KMS-11 (cell line): ENCODE data around the gene ZNF577.

ENCODE experiments used
- H2AFZ ChIP-seq: fragments of 200-600 bp; sonication (generic); 2 replicates; pipeline ENCODE4 v1.6.1; 2016; ENCODE audit warnings: antibody characterized with exemption, mixed run types, low read depth
- H3K27ac ChIP-seq: fragments of 200-600 bp; sonication (generic); 2 replicates; pipeline ENCODE4 v1.6.1; 2016; ENCODE audit warnings: mild to moderate bottlenecking, mixed run types
- H3K27me3 ChIP-seq: fragments of 200-600 bp; sonication (generic); 2 replicates; pipeline ENCODE4 v1.6.1; 2017; ENCODE audit warnings: mild to moderate bottlenecking, low read depth, mixed run types, moderate library complexity; ENCODE audit not compliant: insufficient read depth
- H3K36me3 ChIP-seq: fragments of 200-600 bp; sonication (generic); 2 replicates; pipeline ENCODE4 v1.6.1; 2017; ENCODE audit warnings: mild to moderate bottlenecking, mixed run types; ENCODE audit not compliant: insufficient read depth
- H3K4me1 ChIP-seq: fragments of 200-600 bp; sonication (generic); 2 replicates; pipeline ENCODE4 v1.6.1; 2016; ENCODE audit warnings: mild to moderate bottlenecking, low read depth, mixed run types; ENCODE audit not compliant: poor library complexity, severe bottlenecking
- H3K4me2 ChIP-seq: fragments of 200-600 bp; sonication (generic); 2 replicates; pipeline ENCODE4 v1.7.0; 2016; ENCODE audit warnings: mild to moderate bottlenecking, mixed run types
- H3K4me3 ChIP-seq: fragments of 200-600 bp; sonication (generic); IDR thresholded peaks from 2 replicates; pipeline ENCODE4 v1.6.1; 2017; ENCODE audit warnings: low read depth, low read length, mixed read lengths; ENCODE audit not compliant: insufficient read depth
- H3K79me2 ChIP-seq: fragments of 200-600 bp; sonication (generic); 2 replicates; pipeline ENCODE4 v1.6.1; 2016; ENCODE audit warnings: low read depth, mixed run types; ENCODE audit not compliant: insufficient read depth
- H3K9ac ChIP-seq: fragments of 200-600 bp; sonication (generic); 2 replicates; pipeline ENCODE4 v1.6.1; 2016; ENCODE audit warnings: mild to moderate bottlenecking, mixed run types
- H4K20me1 ChIP-seq: fragments of 200-600 bp; sonication (generic); 2 replicates; pipeline ENCODE4 v1.6.1; 2016; ENCODE audit warnings: mild to moderate bottlenecking, mixed run types; ENCODE audit not compliant: insufficient read depth
- CTCF ChIP-seq: fragments of 200-600 bp; sonication (generic); conservative IDR thresholded peaks from 2 replicates; pipeline ENCODE4 v1.6.1; 2017; ENCODE audit warnings: low read depth, mild to moderate bottlenecking, antibody characterized with exemption, low read length, moderate library complexity, mixed read lengths

ZNF577 gene

GRCh38 chr19:51887522-51888498, at the start of gene ZNF577:
Gene ZNF577, minus strand, starts transcription at chr19:51887951. Its CDS starts 7,569 bp downstream, at chr19:51880382.
- TF ChIP-seq CTCF = no peak
- Histone ChIP-seq H3K4me1 (no peaks in the 10 kb centered on the region), H2AFZ (no peak within 1 kb of the TSS), H3K79me2 (no peaks in the 10 kb centered on the region), H3K9ac (no peak within 1 kb of the TSS), H3K36me3 (no peaks in the 10 kb centered on the region), H3K4me2 (no peak within 1 kb of the TSS), H3K27me3 (no peaks in the 10 kb centered on the region; the same call in 1 of the 2 replicates), H3K4me3 (no peak within 1 kb of the TSS), H3K27ac (no peak within 1 kb of the TSS), H4K20me1 (no peaks in the 10 kb centered on the region)

- Histone ChIP-seq H4K20me1 (no peaks in the 10 kb centered on the region), H3K27ac (no peak overlapping the region), H3K79me2 (no peaks in the 10 kb centered on the region), H3K36me3 (no peaks in the 10 kb centered on the region; the same call in 1 of the 2 replicates), H2AFZ (no peak overlapping the region), H3K27me3 (no peaks in the 10 kb centered on the region), H3K4me1 (no peaks in the 10 kb centered on the region), H3K4me2 (no peak overlapping the region), H3K4me3 (no peak overlapping the region), H3K9ac (no peak overlapping the region)
- TF ChIP-seq CTCF = no peak
These were observed 44.2 kb upstream of the ZNF577 start for GRCh38 chr19:51931921-51932320.

GRCh38 chr19:51927859-51928258, 40.1 kb upstream of the ZNF577 start:
- Histone ChIP-seq H3K27ac (no peak overlapping the region), H4K20me1 (no peaks in the 10 kb centered on the region), H3K79me2 (no peaks in the 10 kb centered on the region), H2AFZ (no peak overlapping the region), H3K36me3 (no peaks in the 10 kb centered on the region; the same call in 1 of the 2 replicates), H3K27me3 (no peaks in the 10 kb centered on the region), H3K4me3 (no peak overlapping the region), H3K4me2 (no peak overlapping the region), H3K9ac (no peak overlapping the region; the same call in 1 of the 2 replicates), H3K4me1 (no peaks in the 10 kb centered on the region)
- no peak for TF ChIP-seq CTCF

GRCh38 chr19:51926784-51927741, 39.3 kb upstream of the ZNF577 start, which contains the start of gene ZNF613:
Gene ZNF613, plus strand, starts transcription at chr19:51927472. Its CDS starts 8,749 bp downstream, at chr19:51936221.
- no peak within 1 kb of the TSS for H3K27ac ChIP-seq
- H4K20me1 ChIP-seq = no peaks in the 10 kb centered on the region
- H3K9ac ChIP-seq = peak within 1 kb of the TSS; percentile 2; the same call in 1 of the 2 replicates
- no peaks in the 10 kb centered on the region; the same call in 1 of the 2 replicates for H3K36me3 ChIP-seq
- H3K4me1 ChIP-seq = no peaks in the 10 kb centered on the region
- TF ChIP-seq CTCF = no peak
- peak within 1 kb of the TSS; percentile 43 for H2AFZ ChIP-seq
- H3K79me2 ChIP-seq = no peaks in the 10 kb centered on the region
- H3K27me3 ChIP-seq = no peaks in the 10 kb centered on the region
- H3K4me2 ChIP-seq = no peak within 1 kb of the TSS
- H3K4me3 ChIP-seq = no peak within 1 kb of the TSS
